Endothelial cell of umbilical vein (primary cell): ENCODE measurements around the gene ZNF780A. TPM values are rescaled to one million over a fixed set of nuclear protein-coding genes. Genes with fewer than 3 reads are reported as not detected.

Experiments
- BruUV-seq: library from RNA; stranded (reverse); fragments of 400-500 nt; replicated peaks from 2 replicates; lab custom pipeline; 2021; lab: Mats Ljungman, UMichigan
- CTCF ChIA-PET: fragments of 300-600, 350-600 bp; sonication (Branson Sonifier 250); formaldehyde crosslinking; loops from one replicate; lab custom pipeline; 2021; ENCODE audit warnings: antibody characterized with exemption, inconsistent platforms; lab: Charles Lee
- POLR2A ChIA-PET: fragments of 300-600, 350-600 bp; sonication (Branson Sonifier 250); formaldehyde crosslinking; loops from one replicate; lab custom pipeline; 2021; ENCODE audit warnings: antibody characterized with exemption, inconsistent platforms; lab: Charles Lee
- DNase-seq: peaks from one replicate; pipeline ENCODE4 v3.0.0-alpha.2; 2011; ENCODE audit warnings: low read depth, low spot score
- FAIRE-seq: peaks from 2 replicates; lab custom pipeline; 2011; peaks lifted over from hg19 to GRCh38; lab: Jason Lieb, UNC
- H2AFZ ChIP-seq: 2 replicates; pipeline ENCODE4 v1.6.0; 2012; ENCODE audit warnings: low read depth, low read length, control low read depth, inconsistent platforms
- H3K27ac ChIP-seq: 2 replicates; pipeline ENCODE4 v1.5.1; 2011; ENCODE audit warnings: low read depth, mild to moderate bottlenecking, control low read depth, low read length, moderate library complexity; ENCODE audit not compliant: insufficient read depth
- H3K27me3 ChIP-seq, 2 experiments: 2 replicates each; pipeline versions ENCODE4 v1.6.0 to v1.6.1; 2011; ENCODE audit warnings: low read length in 2 of 2, mixed read lengths in 1 of 2; ENCODE audit not compliant: control insufficient read depth in 2 of 2, insufficient read depth in 2 of 2
- H3K36me3 ChIP-seq, 2 experiments: 2 replicates in 1 of 2; 3 replicates in 1 of 2; pipeline ENCODE4 v1.5.1; 2011; ENCODE audit warnings: low read length in 2 of 2, mild to moderate bottlenecking in 1 of 2, moderate library complexity in 1 of 2; ENCODE audit not compliant: control insufficient read depth in 2 of 2, insufficient read depth in 2 of 2; ENCODE audit errors: extremely low read depth in 1 of 2
- H3K4me1 ChIP-seq: 3 replicates; pipeline ENCODE4 v1.5.1; 2011; ENCODE audit warnings: mild to moderate bottlenecking, low read length; ENCODE audit not compliant: control insufficient read depth, insufficient read depth; ENCODE audit errors: extremely low read depth
- H3K4me2 ChIP-seq: 2 replicates; pipeline ENCODE4 v1.6.1; 2011; ENCODE audit warnings: low read length, control low read depth, mixed read lengths; ENCODE audit not compliant: insufficient read depth
- H3K4me3 ChIP-seq, 3 experiments: fragments of 200-600 bp in 1 of 3; sonication (generic), shearing (Covaris generic) in 1 of 3; replicated peaks in 1 of 3; 2 replicates each; pipeline ENCODE4 v1.5.1; 2011 to 2016; ENCODE audit warnings: control low read depth in 3 of 3, low read length in 3 of 3, mild to moderate bottlenecking in 2 of 3, inconsistent platforms in 1 of 3, low read depth in 1 of 3, moderate library complexity in 1 of 3; ENCODE audit not compliant: insufficient read depth in 1 of 3
- H3K79me2 ChIP-seq: 2 replicates; pipeline ENCODE4 v1.6.0; 2012; ENCODE audit warnings: low read length, inconsistent platforms; ENCODE audit not compliant: control insufficient read depth, insufficient read depth
- H3K9ac ChIP-seq: replicated peaks from 2 replicates; pipeline ENCODE3; 2011; ENCODE audit warnings: low read length, control low read depth; ENCODE audit not compliant: insufficient read depth; ENCODE audit errors: extremely low read depth
- H3K9me1 ChIP-seq: replicated peaks from 3 replicates; pipeline ENCODE4 v1.6.0; 2011; ENCODE audit warnings: mild to moderate bottlenecking, low read length; ENCODE audit not compliant: control insufficient read depth, insufficient read depth; ENCODE audit errors: extremely low read depth
- H3K9me3 ChIP-seq: replicated peaks from 2 replicates; pipeline ENCODE4 v1.5.1; 2012; ENCODE audit warnings: low read length, inconsistent platforms; ENCODE audit not compliant: control insufficient read depth, insufficient read depth
- H4K20me1 ChIP-seq: replicated peaks from 2 replicates; pipeline ENCODE3; 2011; ENCODE audit warnings: mild to moderate bottlenecking, low read length; ENCODE audit not compliant: control insufficient read depth, insufficient read depth; ENCODE audit errors: extremely low read depth
- CTCF ChIP-seq, 2 donors: IDR thresholded peaks; 1 replicate in 1 of 2; 2 replicates in 1 of 2; pipeline ENCODE4 v1.5.1; 2011; ENCODE audit warnings: low read length in 2 of 2, mild to moderate bottlenecking in 2 of 2, moderate library complexity in 2 of 2, control low read depth in 1 of 2, inconsistent platforms in 1 of 2, low read depth in 1 of 2; ENCODE audit not compliant: insufficient read depth in 1 of 2; ENCODE audit errors: extremely low read depth in 1 of 2
- EZH2 ChIP-seq: IDR thresholded peaks from 2 replicates; pipeline ENCODE4 v1.6.1; 2012; ENCODE audit warnings: borderline replicate concordance, low read depth, mild to moderate bottlenecking, moderate library complexity, low read length, inconsistent platforms; ENCODE audit not compliant: severe bottlenecking
- FOS ChIP-seq: IDR thresholded peaks from 2 replicates; pipeline ENCODE4 v1.6.1; 2011; ENCODE audit warnings: mild to moderate bottlenecking, low read length, moderate library complexity, borderline replicate concordance; ENCODE audit not compliant: insufficient read depth
- GATA2 ChIP-seq: IDR thresholded peaks from 2 replicates; pipeline ENCODE4 v1.7.0; 2011; ENCODE audit warnings: low read depth, mild to moderate bottlenecking, moderate library complexity, mixed read lengths, low read length; ENCODE audit not compliant: insufficient read length, insufficient read depth
- JUN ChIP-seq: IDR thresholded peaks from 2 replicates; pipeline ENCODE4 v1.6.1; 2011; ENCODE audit warnings: borderline replicate concordance, low read depth; ENCODE audit not compliant: insufficient read length, insufficient read depth
- MYC ChIP-seq: IDR thresholded peaks from one replicate; pipeline ENCODE4 v1.6.1; 2011; ENCODE audit warnings: mild to moderate bottlenecking, low read depth, low read length
- POLR2A ChIP-seq: IDR thresholded peaks from 2 replicates; pipeline ENCODE4 v1.6.1; 2012; ENCODE audit warnings: low read depth, mild to moderate bottlenecking, control low read depth, low read length
- POLR2AphosphoS5 ChIP-seq: IDR thresholded peaks from 2 replicates; pipeline ENCODE4 v1.6.1; 2012; ENCODE audit warnings: low read depth, mild to moderate bottlenecking, control low read depth, low read length, moderate library complexity; ENCODE audit not compliant: insufficient read depth
- dilution Hi-C: fragments of 300-500 bp; cut with MboI; formaldehyde crosslinking; loops from one replicate; pipeline ENCODE4 v1.15.0; 2019; ENCODE audit warnings: low sequenced_read_pairs; ENCODE audit not compliant: extremely low pct_ligation_motif_present
- intact Hi-C: fragments of 100-400 bp; cut with micrococcal nuclease; formaldehyde crosslinking; loops from one replicate; pipeline ENCODE4 v1.10.0; 2022
- polyA plus RNA-seq, 4 experiments: library from polyadenylated mRNA; depleted of rRNA in 3 of 4; stranded (reverse) in 3 of 4; unstranded in 1 of 4; fragments of >200 nt; gene quantifications; 2 replicates each; pipeline versions ENCODE4 v1.2.1 to v1.2.3, GENCODE V29; 2011 to 2012; ENCODE audit warnings: missing spikeins in 1 of 4
- total RNA-seq: library from RNA; stranded (reverse); gene quantifications from 2 replicates; pipeline ENCODE4 v1.2.3, GENCODE V29; 2021
- TF ChIP-seq, protein P1 (sequence below): IDR thresholded peaks from 2 replicates; pipeline ENCODE4 v1.6.1; 2011; ENCODE audit not compliant: insufficient read depth, insufficient read length

Gene ZNF780A
- total and polyA plus RNA-seq, 2 donors (not counting 3 experiments of a cell fraction or from before 2014, with no cell fraction given), result 7.3 to 11.6 TPM

GRCh38 chr19:40081411-40081810 lies 9.3 kb downstream of the ZNF780A start:
- ChIA-PET POLR2A (no interaction called here), CTCF (no interaction called here)
- dilution Hi-C loops (no loop called here), intact Hi-C loops (no loop called here)
- Histone ChIP-seq H3K9ac (no peak overlapping the region), H4K20me1 (no peaks in the 10 kb centered on the region), H3K79me2 (no peaks in the 10 kb centered on the region), H3K9me3 (peaks cover 5% of the 10 kb centered on the region), H3K27me3 (no peaks in the 10 kb centered on the region), H3K4me3 (no peak overlapping the region), H3K36me3 (peaks cover 8 to 10% of the 10 kb centered on the region in 2 experiments), H3K4me1 (no peaks in the 10 kb centered on the region), H3K4me2 (no peak overlapping the region), H3K9me1 (no peaks in the 10 kb centered on the region), H2AFZ (no peak overlapping the region), H3K27ac (no peak overlapping the region)
- TF ChIP-seq, protein P1, sequence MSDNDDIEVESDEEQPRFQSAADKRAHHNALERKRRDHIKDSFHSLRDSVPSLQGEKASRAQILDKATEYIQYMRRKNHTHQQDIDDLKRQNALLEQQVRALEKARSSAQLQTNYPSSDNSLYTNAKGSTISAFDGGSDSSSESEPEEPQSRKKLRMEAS, result no peak
- TF ChIP-seq POLR2AphosphoS5 (no peak), FOS (no peak)
- no TSS peak for BruUV-seq
- no peak for DNase-seq
- no peak for FAIRE-seq

GRCh38 chr19:40080289-40080688 lies 10.5 kb downstream of the ZNF780A start:
- no peak overlapping the region for H3K27ac ChIP-seq
- no peaks in the 10 kb centered on the region for H4K20me1 ChIP-seq
- no peaks in the 10 kb centered on the region for H3K79me2 ChIP-seq
- no TSS peak for BruUV-seq
- no peak overlapping the region for H2AFZ ChIP-seq
- FAIRE-seq, result no peak
- no peak overlapping the region for H3K9ac ChIP-seq
- H3K9me1 ChIP-seq, result no peaks in the 10 kb centered on the region
- no peak overlapping the region for H3K4me3 ChIP-seq
- dilution Hi-C loops, result no loop called here
- intact Hi-C loops, result no loop called here
- DNase-seq, result no peak
- POLR2A ChIA-PET, result no interaction called here
- no peaks in the 10 kb centered on the region for H3K4me1 ChIP-seq
- CTCF ChIA-PET, result no interaction called here
- H3K36me3 ChIP-seq, result peaks cover 8 to 15% of the 10 kb centered on the region in 2 experiments
- TF ChIP-seq MYC (no peak), POLR2AphosphoS5 (no peak), CTCF (IDR thresholded peaks at IDR 0.05; ENCODE audit: extremely low read depth in 1 of 2, insufficient read depth in 1 of 2, low read depth in 1 of 2, low read length in 2 of 2) (no peak), EZH2 (no peak), JUN (no peak), GATA2 (no peak), FOS (no peak), POLR2A (no peak)
- TF ChIP-seq, protein P1, result no peak
- H3K4me2 ChIP-seq, result no peak overlapping the region
- peaks cover 11% of the 10 kb centered on the region for H3K9me3 ChIP-seq
- no peaks in the 10 kb centered on the region for H3K27me3 ChIP-seq
